CD4-positive, alpha-beta T cell treated with Interleukin-15 for 1 hour (primary cell): ENCODE measurements around the gene PLCXD1.

Experiments used
- DNase-seq: peaks from one replicate; pipeline ENCODE4 v3.0.0-alpha.2; 2020

The PLCXD1 gene

DNA sequence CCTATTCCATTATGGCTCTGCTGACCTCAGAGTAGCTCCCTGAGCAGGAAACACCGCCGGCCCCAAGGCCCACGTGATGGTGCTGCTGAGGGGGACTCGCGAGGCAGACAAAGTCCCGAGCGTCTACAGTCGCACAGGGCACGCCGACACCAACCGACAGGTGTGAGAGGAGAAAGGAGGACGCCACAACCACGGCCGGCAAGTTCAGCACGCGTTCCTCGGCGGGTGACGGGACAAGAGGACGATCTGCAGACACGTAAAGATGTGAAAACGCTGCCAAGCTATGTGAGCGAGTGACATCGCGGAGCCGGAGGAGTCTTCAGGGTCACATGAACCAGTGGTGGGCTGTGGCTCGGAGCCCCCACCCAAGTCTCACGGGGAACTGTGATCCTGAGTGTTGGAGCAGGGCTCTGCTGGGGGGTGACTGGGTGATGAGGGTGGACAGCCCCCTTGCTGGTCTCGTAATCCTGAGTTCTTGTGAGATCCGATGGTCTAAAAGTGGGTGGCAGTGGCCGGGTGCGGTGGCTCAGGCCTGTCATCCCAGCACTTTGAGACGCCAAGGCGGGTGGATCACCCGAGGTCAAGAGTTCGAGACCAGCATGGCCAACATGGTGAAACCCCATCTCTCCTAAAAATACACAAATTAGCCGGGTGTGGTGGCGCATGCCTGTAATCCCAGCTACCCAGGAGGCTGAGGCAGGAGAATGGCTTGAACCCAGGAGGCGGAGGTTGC lies 71.6 kb downstream of the PLCXD1 start:
- DNase-seq = no peak
